Measurements from ENCODE around the gene CRYBB2. TPM values are rescaled to one million over a fixed set of nuclear protein-coding genes. Genes with fewer than 3 reads are reported as not detected.

Gene CRYBB2
- total RNA-seq, 1 experiment from 2014 or later: not detected

- POLR2A ChIA-PET (ENCODE audit: low non-redundant PET): no interaction called here
- intact Hi-C loops (cut with micrococcal nuclease; ENCODE audit: unreplicated experiment): no loop called here
- Histone ChIP-seq H3K4me1 (ENCODE audit: insufficient read depth, low read length, poor library complexity, severe bottlenecking) (no peaks in the 10 kb centered on the region), H3K4me3 (ENCODE audit: low read depth, low read length, poor library complexity, severe bottlenecking) (no peak overlapping the region), H3K9me3 (ENCODE audit: low read depth, low read length, poor library complexity, severe bottlenecking) (no peaks in the 10 kb centered on the region), H3K27me3 (replicated peaks; ENCODE audit: insufficient read depth, low read depth, low read length, poor library complexity) (no peaks in the 10 kb centered on the region), H3K27ac (ENCODE audit: low read depth, low read length, poor library complexity, severe bottlenecking) (no peak overlapping the region), H3K36me3 (ENCODE audit: insufficient read depth, low read length, poor library complexity, severe bottlenecking) (no peaks in the 10 kb centered on the region)
- no peak for DNase-seq (ENCODE audit: low spot score)
- BruUV-seq (replicated peaks): no TSS peak
- CTCF ChIA-PET: no interaction called here
- no peak for TF ChIP-seq EZH2 (IDR thresholded peaks at IDR 0.05; ENCODE audit: borderline replicate concordance, low read depth, low read length, poor library complexity, severe bottlenecking)
- TF ChIP-seq, protein P1, sequence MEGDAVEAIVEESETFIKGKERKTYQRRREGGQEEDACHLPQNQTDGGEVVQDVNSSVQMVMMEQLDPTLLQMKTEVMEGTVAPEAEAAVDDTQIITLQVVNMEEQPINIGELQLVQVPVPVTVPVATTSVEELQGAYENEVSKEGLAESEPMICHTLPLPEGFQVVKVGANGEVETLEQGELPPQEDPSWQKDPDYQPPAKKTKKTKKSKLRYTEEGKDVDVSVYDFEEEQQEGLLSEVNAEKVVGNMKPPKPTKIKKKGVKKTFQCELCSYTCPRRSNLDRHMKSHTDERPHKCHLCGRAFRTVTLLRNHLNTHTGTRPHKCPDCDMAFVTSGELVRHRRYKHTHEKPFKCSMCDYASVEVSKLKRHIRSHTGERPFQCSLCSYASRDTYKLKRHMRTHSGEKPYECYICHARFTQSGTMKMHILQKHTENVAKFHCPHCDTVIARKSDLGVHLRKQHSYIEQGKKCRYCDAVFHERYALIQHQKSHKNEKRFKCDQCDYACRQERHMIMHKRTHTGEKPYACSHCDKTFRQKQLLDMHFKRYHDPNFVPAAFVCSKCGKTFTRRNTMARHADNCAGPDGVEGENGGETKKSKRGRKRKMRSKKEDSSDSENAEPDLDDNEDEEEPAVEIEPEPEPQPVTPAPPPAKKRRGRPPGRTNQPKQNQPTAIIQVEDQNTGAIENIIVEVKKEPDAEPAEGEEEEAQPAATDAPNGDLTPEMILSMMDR (conservative IDR thresholded peaks at IDR 0.05; ENCODE audit: low read depth, low read length): no peak
These were observed 45.1 kb upstream of the CRYBB2 start for GRCh38 chr22:25174156-25174887.

- no peak for DNase-seq (ENCODE audit: low spot score)
- POLR2A ChIA-PET (ENCODE audit: low non-redundant PET): no interaction called here
- intact Hi-C loops (cut with micrococcal nuclease; ENCODE audit: unreplicated experiment): no loop called here
- no peaks in the 10 kb centered on the region for H3K27me3 ChIP-seq (replicated peaks; ENCODE audit: insufficient read depth, low read depth, low read length, poor library complexity)
- no peak overlapping the region for H3K4me3 ChIP-seq (ENCODE audit: low read depth, low read length, poor library complexity, severe bottlenecking)
- H3K4me1 ChIP-seq (ENCODE audit: insufficient read depth, low read length, poor library complexity, severe bottlenecking): no peaks in the 10 kb centered on the region
- no peaks in the 10 kb centered on the region for H3K36me3 ChIP-seq (ENCODE audit: insufficient read depth, low read length, poor library complexity, severe bottlenecking)
- TF ChIP-seq, protein P1 (conservative IDR thresholded peaks at IDR 0.05; ENCODE audit: low read depth, low read length): no peak
- TF ChIP-seq EZH2 (IDR thresholded peaks at IDR 0.05; ENCODE audit: borderline replicate concordance, low read depth, low read length, poor library complexity, severe bottlenecking): no peak
- no peak overlapping the region for H3K27ac ChIP-seq (ENCODE audit: low read depth, low read length, poor library complexity, severe bottlenecking)
- no TSS peak for BruUV-seq (replicated peaks)
- no peaks in the 10 kb centered on the region for H3K9me3 ChIP-seq (ENCODE audit: low read depth, low read length, poor library complexity, severe bottlenecking)
- CTCF ChIA-PET: no interaction called here
These were observed 44.5 kb upstream of the CRYBB2 start for GRCh38 chr22:25174888-25175411.

- BruUV-seq (replicated peaks): no TSS peak
- POLR2A ChIA-PET (ENCODE audit: low non-redundant PET): no interaction called here
- Histone ChIP-seq H3K27ac (ENCODE audit: low read depth, low read length, poor library complexity, severe bottlenecking) (no peak overlapping the region), H3K9me3 (ENCODE audit: low read depth, low read length, poor library complexity, severe bottlenecking) (no peaks in the 10 kb centered on the region), H3K27me3 (replicated peaks; ENCODE audit: insufficient read depth, low read depth, low read length, poor library complexity) (no peaks in the 10 kb centered on the region), H3K4me1 (ENCODE audit: insufficient read depth, low read length, poor library complexity, severe bottlenecking) (no peaks in the 10 kb centered on the region), H3K4me3 (ENCODE audit: low read depth, low read length, poor library complexity, severe bottlenecking) (no peak overlapping the region), H3K36me3 (ENCODE audit: insufficient read depth, low read length, poor library complexity, severe bottlenecking) (no peaks in the 10 kb centered on the region)
- TF ChIP-seq, protein P1 (conservative IDR thresholded peaks at IDR 0.05; ENCODE audit: low read depth, low read length): no peak
- TF ChIP-seq EZH2 (IDR thresholded peaks at IDR 0.05; ENCODE audit: borderline replicate concordance, low read depth, low read length, poor library complexity, severe bottlenecking): no peak
- intact Hi-C loops (cut with micrococcal nuclease; ENCODE audit: unreplicated experiment): no loop called here
- no peak for DNase-seq (ENCODE audit: low spot score)
- CTCF ChIA-PET: interaction anchor here (0.5 kb wide), 1 partner anchor 362 kb away, joined by 3 read pairs; no protein-coding TSS in a partner anchor
These were observed 43.3 kb upstream of the CRYBB2 start for GRCh38 chr22:25176175-25176574.

All from A673 (cell line).